CD4-positive, alpha-beta T cell treated with Interferon alpha-2 for 1 hour (primary cell): ENCODE measurements around the gene BFSP2.
A peak's percentile ranks its signal among the peaks of the same experiment; 100 is the strongest.

Source experiments
- DNase-seq, 2 donors: peaks; one replicate each; pipeline ENCODE4 v3.0.0-alpha.2; 2020 to 2022

Gene BFSP2

GRCh38 chr3:133424937-133425869, 25.3 kb downstream of the BFSP2 start:
- DNase-seq: no peak

GRCh38 chr3:133425898-133426297, 26.0 kb downstream of the BFSP2 start:
- DNase-seq: no peak

- no peak for DNase-seq
Measured at GRCh38 chr3:133426721-133427120, 26.9 kb downstream of the BFSP2 start.

GRCh38 chr3:133428552-133428951, 28.7 kb downstream of the BFSP2 start:
- no peak for DNase-seq

GRCh38 chr3:133429063-133429462, 29.2 kb downstream of the BFSP2 start:
- no peak for DNase-seq

- no peak for DNase-seq
Measured at GRCh38 chr3:133439563-133439962, 39.7 kb downstream of the BFSP2 start.

- no peak for DNase-seq
Measured at GRCh38 chr3:133440652-133441051, 40.8 kb downstream of the BFSP2 start.

GRCh38 chr3:133441867-133442270, 42.0 kb downstream of the BFSP2 start:
- peak in 1 of 2 donors; percentile 28 for DNase-seq

GRCh38 chr3:133442518-133442917, 42.7 kb downstream of the BFSP2 start:
- no peak for DNase-seq

GRCh38 chr3:133443649-133444422, 44.0 kb downstream of the BFSP2 start:
- no peak for DNase-seq

- DNase-seq: no peak
Measured at GRCh38 chr3:133444423-133444774, 44.5 kb downstream of the BFSP2 start.

GRCh38 chr3:133445108-133445507, 45.3 kb downstream of the BFSP2 start:
- no peak for DNase-seq

- no peak for DNase-seq
Measured at GRCh38 chr3:133447750-133448477, 48.1 kb downstream of the BFSP2 start.

GRCh38 chr3:133448478-133449122, 48.7 kb downstream of the BFSP2 start:
- peak; percentile 30 to 46 for DNase-seq

- no peak for DNase-seq
Measured at GRCh38 chr3:133451309-133451708, 51.5 kb downstream of the BFSP2 start.

- no peak for DNase-seq
Measured at GRCh38 chr3:133452641-133453319, 52.9 kb downstream of the BFSP2 start.

GRCh38 chr3:133453383-133453782, 53.5 kb downstream of the BFSP2 start:
- DNase-seq: no peak

- no peak for DNase-seq
Measured at GRCh38 chr3:133455281-133455680, 55.4 kb downstream of the BFSP2 start.

GRCh38 chr3:133455960-133456359, 56.1 kb downstream of the BFSP2 start:
- no peak for DNase-seq

GRCh38 chr3:133457025-133457424, 57.2 kb downstream of the BFSP2 start:
- no peak for DNase-seq

GRCh38 chr3:133457465-133458067, 57.7 kb downstream of the BFSP2 start:
- no peak for DNase-seq

- DNase-seq: no peak
Measured at GRCh38 chr3:133459400-133459799, 59.5 kb downstream of the BFSP2 start.
